Measurements from ENCODE around the gene ITM2C.

The ITM2C gene

GRCh38 chr2:230868161-230868946, 3.6 kb downstream of the ITM2C start:
- TF ChIP-seq CTCF (IDR thresholded peaks at IDR 0.05; ENCODE audit: control insufficient read depth, insufficient read depth, low read depth, low read length, missing control alignments): no peak
- no peak for DNase-seq (ENCODE audit: low read depth)
- H3K4me3 ChIP-seq (ENCODE audit: control insufficient read depth, low read depth, low read length): no peak overlapping the region

GRCh38 chr2:230868947-230869913, 4.5 kb downstream of the ITM2C start:
- no peak overlapping the region for H3K4me3 ChIP-seq (ENCODE audit: control insufficient read depth, low read depth, low read length)
- no peak for DNase-seq (ENCODE audit: low read depth)
- TF ChIP-seq CTCF (IDR thresholded peaks at IDR 0.05; ENCODE audit: control insufficient read depth, insufficient read depth, low read depth, low read length, missing control alignments): no peak

- DNase-seq (ENCODE audit: low read depth): no peak
- H3K4me3 ChIP-seq (ENCODE audit: control insufficient read depth, low read depth, low read length): no peak overlapping the region
- no peak for TF ChIP-seq CTCF (IDR thresholded peaks at IDR 0.05; ENCODE audit: control insufficient read depth, insufficient read depth, low read depth, low read length, missing control alignments)
These were observed 5.3 kb downstream of the ITM2C start for GRCh38 chr2:230869914-230870543.

DNA sequence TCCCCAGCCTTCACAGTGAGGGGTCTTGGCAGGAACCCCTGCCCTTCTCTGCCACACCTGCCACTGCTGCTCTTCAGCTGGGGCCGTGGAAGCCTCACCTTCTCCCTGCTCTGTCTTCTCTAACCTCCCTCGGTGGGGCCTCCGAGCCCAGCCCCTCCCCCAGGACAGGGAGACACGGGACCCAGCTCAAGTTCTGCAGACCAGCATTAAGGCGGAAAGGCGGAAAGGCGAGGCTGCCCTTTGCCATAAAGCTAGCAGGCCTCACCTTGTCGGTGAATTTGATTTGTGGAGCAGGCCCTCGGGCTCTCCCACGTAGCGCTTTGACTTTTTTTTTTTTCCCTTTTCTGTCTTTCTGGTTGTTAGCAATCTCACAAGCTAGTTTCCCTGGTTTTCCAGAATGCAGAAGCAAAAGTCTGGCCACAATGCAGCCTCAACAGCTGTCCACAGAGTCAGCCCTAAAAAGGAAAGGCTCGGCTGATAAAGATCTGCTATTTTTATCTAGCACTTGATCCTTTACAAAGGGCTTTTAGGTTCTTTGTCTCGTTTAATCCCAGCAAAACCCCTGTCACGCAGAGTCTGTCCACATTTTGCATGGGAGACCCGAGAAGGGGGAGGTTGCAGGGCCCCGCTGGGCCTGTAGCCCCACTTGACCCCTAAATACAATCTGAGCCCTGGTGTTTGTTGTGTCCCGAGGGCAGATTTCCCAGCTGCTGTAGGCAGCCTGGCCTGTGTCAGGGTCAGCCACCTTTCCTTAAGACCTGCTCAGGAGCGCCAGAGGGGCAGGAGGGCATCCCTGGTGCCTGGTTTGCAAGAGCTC, 6.0 kb downstream of the ITM2C start:
- no peak overlapping the region for H3K4me3 ChIP-seq (ENCODE audit: control insufficient read depth, low read depth, low read length)
- no peak for TF ChIP-seq CTCF (IDR thresholded peaks at IDR 0.05; ENCODE audit: control insufficient read depth, insufficient read depth, low read depth, low read length, missing control alignments)
- DNase-seq (ENCODE audit: low read depth): no peak

DNA sequence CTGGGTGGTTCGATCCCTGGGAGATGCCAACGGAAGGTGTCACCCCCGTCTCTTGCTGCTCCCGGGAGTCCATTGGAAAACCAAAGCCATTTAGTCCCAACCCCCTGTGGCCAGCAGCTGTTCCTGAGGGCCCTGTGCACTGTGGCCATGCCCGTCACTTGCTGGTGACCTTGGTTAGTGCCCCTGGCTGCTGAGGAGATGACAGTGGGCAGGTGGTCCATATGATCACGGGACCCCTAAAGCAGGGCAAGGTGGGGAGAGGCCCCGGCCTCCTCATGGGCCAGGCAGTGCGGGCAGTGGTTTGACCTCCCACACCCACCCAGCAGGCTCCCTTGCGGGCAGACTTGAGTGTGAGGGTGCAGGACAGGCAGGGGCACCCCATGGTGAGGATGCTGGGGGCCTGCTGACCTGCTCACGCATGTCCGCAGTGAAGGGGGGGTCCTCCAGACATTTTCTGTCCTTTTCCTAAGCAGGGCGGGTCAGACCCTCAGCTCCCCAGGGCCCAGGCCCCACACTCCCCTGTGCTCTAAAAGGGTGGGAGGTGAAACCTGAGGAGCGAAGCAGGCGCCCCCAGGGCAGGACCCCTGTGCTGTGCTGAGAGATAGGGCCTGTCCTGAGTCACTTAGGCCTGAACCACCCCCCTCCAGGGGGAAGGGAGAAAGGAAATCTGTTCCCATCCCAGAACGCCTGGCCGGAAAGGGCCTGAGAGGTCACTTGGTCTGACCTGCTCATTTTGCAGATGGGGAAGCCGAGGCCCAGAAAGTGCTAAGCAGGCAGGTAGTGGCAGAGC, 6.8 kb downstream of the ITM2C start:
- TF ChIP-seq CTCF (IDR thresholded peaks at IDR 0.05; ENCODE audit: control insufficient read depth, insufficient read depth, low read depth, low read length, missing control alignments): no peak

More for the DNA sequence above, 6.8 kb downstream of the ITM2C start:
- H3K4me3 ChIP-seq (ENCODE audit: control insufficient read depth, low read depth, low read length): no peak overlapping the region
- DNase-seq (ENCODE audit: low read depth): no peak
